HG03066 (cell line): ENCODE results near the gene RRBP1.
"Not testable (repeated sequence)": the region's sequence is repeated elsewhere in the genome, so short reads cannot be mapped to it uniquely, and the experiment has no call there.

Experiments used
- ATAC-seq: cut with Tn5 transposase; IDR thresholded peaks from one replicate; pipeline ENCODE4 v1.9.1; 2021; ENCODE audit warnings: low read depth; ENCODE audit not compliant: unreplicated experiment

RRBP1 gene

DNA sequence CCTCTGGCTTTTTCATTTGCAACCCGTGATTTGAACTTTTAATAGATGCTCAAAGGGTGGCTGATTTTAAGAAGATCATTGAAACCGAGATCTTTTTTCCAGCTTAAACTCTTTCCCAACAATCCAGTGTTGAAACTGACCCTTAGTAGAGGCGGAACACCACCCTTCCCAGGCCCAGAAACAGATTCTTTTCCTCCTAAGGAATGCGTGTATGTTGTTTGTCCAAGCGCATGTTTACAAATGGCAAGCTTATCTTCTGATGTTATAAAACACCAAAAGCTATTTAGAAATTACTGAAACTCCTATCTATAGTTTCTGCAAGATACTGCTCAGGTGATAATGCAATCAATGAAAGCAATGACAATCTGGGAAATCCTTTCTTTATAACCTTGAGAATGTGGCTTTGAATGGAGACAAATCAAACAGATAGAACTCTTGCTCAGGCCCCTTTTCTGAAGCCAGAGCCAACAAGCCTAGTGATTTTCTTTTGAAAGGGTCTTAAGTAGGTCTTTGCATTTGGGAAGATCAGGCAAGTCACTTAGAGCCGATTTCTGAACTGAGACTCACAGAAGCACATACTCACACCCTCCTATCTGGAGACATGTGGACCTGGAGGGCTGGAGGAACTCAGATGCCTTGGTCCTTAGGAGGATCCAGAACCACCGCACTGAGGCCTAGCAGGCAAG is 26.8 kb upstream of the RRBP1 start:
- ATAC-seq: no peak

GRCh38 chr20:17707951-17708350 is 25.9 kb upstream of the RRBP1 start:
- not testable (repeated sequence) for ATAC-seq

GRCh38 chr20:17706632-17707031 is 24.6 kb upstream of the RRBP1 start:
- no peak for ATAC-seq

DNA sequence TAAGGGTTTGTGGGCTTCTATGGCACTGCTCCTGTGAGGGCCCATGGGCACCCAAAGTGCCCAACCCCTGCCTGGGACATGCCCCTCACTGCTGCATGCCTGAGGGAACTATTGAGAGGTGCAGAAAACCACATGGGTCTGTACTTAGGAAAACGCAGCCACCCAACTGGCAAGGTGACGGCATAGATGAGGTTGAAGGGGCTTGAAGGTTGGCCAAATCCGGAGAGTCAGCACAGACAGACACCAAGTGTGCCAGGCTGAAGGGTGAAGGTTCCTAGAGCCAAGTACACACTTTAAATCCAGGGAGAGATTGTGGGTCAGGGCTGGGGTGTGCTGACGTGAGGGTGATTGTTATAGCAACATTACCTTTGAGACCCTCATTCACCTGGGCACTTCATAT is 23.9 kb upstream of the RRBP1 start:
- no peak for ATAC-seq

DNA sequence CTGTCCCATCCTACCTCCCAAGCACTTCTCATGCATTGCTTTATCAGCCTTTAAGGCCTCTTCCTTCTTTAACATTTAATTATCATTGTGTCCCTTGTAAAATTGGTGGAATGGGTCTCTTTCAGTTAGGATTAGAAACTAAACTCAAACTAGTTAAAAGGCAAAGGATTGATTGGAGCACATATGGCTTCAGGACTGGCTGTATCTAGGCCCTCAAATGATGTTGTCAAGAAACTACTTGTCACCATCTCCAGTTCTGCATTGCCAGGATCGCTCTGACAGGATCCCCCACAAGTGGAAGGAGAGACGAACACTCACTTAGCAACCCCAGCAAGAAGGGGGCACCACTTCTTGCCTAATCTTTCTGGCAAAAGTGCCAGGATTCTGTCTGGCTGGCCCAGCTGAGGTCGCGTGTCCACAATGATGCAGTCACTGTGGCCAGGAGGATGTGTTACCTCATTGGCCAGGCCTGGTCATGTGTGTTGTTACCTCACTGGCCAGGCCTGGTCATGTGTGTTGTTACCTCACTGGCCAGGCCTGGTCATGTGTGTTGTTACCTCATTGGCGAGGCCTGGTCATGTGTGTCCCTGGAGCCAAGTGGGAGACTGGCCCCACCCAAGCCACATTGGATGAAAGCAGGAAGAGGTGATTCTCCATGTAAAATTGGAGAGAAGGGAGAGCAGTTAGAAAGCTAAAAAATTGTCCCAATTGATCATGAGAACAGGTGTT is 22.7 kb upstream of the RRBP1 start:
- ATAC-seq: no peak

DNA sequence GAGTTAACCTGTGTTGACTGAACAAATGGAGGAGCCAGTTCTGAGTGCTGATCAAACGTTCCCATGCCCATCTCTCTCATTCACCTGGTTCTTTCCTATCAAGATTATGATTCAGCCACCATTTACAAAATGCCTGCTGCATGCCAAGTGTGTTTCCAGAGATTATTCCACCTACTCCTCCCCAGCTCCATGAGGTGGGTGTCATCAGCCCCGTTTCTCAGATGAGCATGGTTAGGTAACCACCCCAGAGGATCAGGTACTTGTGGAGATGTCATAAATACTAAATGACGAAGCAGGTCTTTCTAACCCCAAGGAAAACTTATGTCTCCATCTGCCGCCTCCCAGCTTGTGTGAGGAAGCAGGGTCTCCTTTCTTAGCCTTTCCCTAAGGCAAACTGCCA is 19.8 kb upstream of the RRBP1 start:
- no peak for ATAC-seq

DNA sequence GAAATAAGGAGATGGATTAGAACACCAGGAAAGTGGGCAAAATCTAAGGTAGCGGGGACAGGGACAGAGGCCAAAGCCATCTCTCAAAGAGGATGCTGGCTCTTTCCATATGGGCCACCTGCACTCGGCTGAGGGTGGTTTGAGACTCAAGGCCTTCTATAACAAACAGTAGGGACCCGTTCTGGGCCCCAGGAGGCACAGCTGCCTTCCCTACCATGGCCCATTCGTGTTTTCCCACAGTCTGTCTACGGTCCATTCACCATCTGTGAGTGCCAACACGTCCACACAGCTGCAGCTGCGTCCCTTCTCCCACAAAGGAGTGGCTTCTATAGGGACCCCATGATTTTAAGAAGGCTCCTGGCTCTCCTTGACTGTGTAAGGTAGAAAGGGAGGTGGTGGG is 18.6 kb upstream of the RRBP1 start:
- ATAC-seq: no peak

GRCh38 chr20:17699931-17700351 is 17.9 kb upstream of the RRBP1 start, which contains the start of gene BANF2:
Gene BANF2, plus strand, starts transcription at chr20:17699966. Its CDS starts 25,060 bp downstream, at chr20:17725026.
- ATAC-seq: no peak

DNA sequence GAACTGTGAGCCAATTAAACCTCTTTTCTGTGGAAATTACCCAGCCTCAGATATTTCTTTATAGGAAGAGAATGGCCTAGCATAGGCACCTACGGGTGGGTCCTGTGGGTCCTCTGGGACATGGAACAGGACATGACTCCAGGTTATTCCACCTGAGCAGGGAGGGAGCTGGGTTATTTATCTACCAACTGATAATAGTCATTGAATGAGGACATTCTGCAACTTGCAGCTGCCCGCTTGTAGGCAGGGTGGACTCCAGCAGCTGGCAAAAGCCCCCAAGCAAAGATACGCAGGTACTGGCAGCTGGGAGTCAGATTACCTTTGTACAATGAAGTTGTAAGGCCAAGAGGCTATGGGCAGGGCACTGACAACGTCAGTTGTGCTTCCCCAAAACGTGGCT is 16.3 kb upstream of the RRBP1 start:
- no peak for ATAC-seq

DNA sequence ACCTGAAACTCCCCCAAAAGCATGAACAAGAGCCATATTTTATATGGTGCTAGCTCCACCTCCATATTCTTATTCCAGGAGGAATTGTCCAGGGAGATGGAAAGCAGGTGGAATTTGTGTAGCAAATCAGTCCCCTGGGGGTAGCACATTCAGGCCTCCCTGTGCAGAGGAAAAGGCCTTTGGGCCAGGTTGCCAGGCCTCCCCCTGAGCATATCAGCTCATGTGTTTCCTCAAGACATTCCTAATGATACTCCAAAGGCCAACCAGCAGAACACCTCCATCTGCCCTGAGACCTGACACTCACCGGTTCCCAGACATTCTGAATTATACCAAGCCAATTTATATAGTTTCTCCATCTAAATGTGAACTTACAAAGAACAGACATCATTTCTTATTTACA is 15.1 kb upstream of the RRBP1 start:
- ATAC-seq: no peak

DNA sequence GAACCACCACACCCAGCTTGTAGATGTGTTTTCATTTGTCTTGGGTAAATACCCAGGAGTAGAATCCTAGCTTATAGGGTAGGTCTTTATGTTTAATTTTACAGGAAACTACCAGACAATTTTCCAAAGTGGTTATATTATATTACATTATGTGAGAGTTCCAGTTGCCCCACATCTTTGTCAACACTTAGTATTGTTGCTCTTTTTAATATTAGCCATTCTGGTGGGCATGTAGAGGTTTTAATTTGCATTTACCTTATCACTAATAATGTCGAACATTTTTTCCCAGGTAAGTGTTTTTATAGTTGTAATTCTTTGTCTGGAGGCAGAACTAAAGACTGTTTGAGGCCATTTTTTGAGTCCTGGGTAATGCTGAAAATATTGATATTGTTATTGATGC is 14.2 kb upstream of the RRBP1 start:
- ATAC-seq: no peak

DNA sequence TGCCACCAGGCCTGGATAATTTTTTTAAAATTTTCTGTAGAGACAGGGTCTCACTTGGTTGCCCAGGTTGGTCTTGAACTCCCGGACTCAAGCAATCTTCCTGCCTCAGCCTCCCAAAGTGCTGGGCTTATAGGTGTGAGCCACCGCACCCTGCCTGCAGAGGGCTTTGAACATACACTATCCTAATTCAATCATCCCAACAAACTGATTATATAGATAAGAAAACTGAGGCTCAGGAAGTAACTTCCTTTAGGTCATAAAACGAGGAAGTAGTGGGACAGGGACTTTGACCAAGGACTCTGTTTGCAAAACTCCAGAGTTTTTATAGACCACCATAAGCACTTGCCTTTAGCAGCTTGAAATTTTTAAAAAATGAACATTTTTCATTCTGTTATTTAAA is 12.7 kb upstream of the RRBP1 start:
- ATAC-seq: no peak

DNA sequence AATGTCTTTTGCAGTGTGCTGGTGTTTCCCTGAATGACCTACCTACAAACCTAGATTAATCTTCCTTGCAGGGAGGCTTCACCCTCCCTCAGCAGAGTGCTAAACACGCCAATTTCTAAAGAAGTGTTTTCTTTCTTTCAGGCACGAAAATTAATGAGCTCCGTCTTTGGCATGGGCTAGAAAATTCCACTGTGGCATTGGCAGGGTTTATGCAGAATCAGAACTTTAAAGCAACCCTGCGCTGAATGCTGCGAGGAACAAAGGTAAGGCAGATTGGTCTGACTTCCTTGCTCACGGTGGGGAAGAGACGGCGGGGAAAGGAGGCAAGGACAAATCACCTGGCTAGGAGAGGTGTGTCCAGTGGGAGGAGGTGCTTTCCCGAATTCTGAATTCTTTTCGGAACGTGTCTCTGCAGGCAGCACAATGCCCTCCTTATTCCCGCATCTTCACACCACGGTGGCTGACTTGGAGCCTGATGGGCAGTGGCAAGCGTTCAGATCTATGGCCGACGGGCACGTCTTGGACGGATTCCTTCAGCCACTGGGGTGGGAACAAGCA is 11.5 kb upstream of the RRBP1 start:
- no peak for ATAC-seq

DNA sequence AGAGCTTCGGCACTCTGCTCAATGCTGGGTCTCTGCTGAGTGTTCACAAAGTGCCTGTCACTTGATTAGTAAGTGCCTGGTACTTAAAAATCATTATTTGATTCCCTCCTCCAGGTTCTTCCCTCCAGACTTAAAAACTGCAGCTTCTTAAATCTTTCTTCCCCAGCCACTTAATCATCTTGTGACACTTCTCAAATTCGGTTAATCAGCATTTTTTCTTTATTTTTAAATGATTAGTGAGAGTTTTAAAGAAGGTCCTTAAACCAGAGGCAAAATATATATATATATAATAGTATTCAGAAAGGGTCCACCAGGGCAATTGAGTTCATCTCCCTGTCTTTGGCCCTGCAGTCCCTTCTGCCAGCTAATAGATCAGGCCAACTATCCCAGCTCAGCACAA is 9.7 kb upstream of the RRBP1 start:
- ATAC-seq: no peak

DNA sequence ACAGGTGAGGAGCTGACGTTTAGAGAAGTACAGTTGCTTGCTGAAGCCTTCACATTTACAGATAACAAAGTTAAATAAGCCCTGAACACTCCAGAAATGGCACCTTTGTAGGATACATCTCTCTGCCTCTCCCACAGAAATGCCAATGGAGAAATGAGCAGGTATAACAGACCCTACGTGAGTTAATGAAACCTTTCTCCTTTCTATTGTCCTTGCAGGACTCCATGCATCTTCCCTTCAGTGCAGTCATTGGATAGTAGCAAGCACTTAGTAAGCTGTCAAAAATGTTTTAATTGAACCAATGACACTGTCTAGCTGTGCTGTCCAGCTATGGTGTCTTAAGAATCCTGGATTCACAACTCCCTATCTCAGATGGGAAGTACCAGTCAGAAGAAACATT is 8.1 kb upstream of the RRBP1 start:
- no peak for ATAC-seq

GRCh38 chr20:17688965-17689364 is 6.9 kb upstream of the RRBP1 start:
- no peak for ATAC-seq

DNA sequence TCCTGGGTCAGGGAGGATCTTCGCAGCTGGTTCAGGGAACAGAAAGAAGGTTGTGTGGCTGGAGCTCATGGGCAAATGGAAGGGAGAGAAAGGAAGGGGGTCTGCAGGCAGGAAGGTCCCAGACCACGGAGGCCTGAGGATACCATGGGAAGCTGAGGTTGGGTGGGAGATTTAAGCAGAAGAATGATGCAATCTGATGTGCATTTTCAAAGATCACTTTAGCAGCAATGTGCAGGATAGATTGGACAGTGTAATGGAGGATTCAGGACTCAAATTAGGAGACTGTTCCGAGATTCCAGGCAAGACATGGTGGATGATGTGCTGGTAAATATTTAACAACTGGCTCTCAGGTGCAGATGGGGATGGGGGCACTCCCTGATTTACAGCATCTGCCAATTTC is 5.8 kb upstream of the RRBP1 start:
- ATAC-seq: no peak

DNA sequence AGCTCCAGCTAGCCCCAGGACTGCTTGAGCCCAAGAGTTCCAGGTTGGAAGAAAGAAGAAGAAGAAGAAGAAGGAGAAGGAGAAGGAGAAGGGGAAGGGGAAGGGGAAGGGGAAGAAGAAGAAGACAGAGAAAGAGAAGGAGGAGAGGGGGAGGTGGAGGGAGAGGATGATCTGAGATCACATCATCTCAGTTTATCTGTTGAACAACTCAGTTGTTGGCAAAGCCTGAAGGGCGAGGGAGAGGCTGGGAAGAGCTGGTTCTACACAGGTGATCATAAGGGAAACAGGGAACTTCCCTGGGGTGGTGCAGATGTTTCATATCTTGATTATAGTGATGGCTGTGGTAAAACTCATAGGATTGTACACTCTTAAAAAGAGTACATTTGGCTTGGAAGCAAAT is 3.1 kb upstream of the RRBP1 start:
- ATAC-seq: no peak

DNA sequence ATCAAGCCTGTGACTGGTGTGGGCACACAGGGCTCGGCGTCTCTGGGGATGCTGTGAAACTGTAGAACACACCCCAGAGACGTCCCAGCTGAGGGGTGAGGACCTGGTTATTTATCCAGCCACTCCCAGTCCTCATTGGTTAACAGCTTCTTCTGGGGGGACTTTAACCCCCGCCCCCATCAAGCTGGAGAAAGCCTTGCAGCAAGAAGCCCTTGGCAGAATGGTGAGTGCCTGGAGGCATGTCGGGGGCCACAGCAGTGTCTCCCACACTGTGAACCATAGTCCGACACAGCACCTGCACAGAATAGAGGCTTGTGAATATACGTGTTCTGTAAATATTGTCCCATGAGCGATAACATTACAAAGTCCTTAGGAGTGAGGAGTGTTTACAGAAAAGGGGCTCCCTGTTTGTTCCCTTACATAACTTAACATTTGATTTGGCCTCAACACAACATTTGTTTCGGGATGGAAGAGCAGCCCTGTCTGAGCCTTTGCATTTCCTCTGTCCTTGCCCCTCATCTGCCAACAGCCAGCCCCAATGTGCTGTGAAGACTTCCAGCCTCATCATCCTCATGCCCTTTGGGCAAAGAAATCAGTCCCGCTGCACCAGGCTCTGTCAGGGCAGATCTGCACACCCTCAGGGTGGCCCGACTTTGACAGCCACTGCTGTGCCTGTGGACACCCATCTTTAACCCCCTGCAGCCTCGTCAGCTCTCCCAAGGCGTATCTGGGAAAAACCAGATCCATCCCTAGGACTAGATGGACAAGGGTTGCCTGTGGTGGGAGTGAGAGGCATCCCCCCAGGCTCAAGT is 2.2 kb upstream of the RRBP1 start:
- ATAC-seq: no peak

- no peak for ATAC-seq
These were observed 1.4 kb upstream of the RRBP1 start for GRCh38 chr20:17683218-17684076.
